Natural killer cell treated with Interleukin-12 subunit alpha and Interleukin-12 subunit beta and Interleukin-15 and Interleukin-18, amount 100 ng/mL, for 72 hours (primary cell): ENCODE measurements around the gene ZNF592. TPM values are rescaled to one million over a fixed set of nuclear protein-coding genes. Genes with fewer than 3 reads are reported as not detected.
A peak's percentile ranks its signal among the peaks of the same experiment; 100 is the strongest.
"Not testable (repeated sequence)": the region's sequence is repeated elsewhere in the genome, so short reads cannot be mapped to it uniquely, and the experiment has no call there.

ENCODE experiments used
- ATAC-seq, 2 donors: fragments of 150-1000 bp; cut with Tn5 transposase in 1 of 2; sonication (Bioruptor Pico), chemical (Tn5 transposase) in 1 of 2; 2 replicates each; pipeline ENCODE4 v1.10.0; 2021
- DNase-seq: peaks from one replicate; pipeline ENCODE4 v3.0.0; 2022; ENCODE audit warnings: low spot score
- H3K27ac Mint-ChIP-seq, 2 donors: 1 replicate in 1 of 2; 2 replicates in 1 of 2; pipeline ENCODE4 v1.8.0; 2022; ENCODE audit warnings: mixed read lengths in 2 of 2, mild to moderate bottlenecking in 1 of 2, moderate library complexity in 1 of 2
- H3K27me3 Mint-ChIP-seq, 2 donors: 1 replicate in 1 of 2; 2 replicates in 1 of 2; pipeline ENCODE4 v1.8.0; 2022; ENCODE audit warnings: mixed read lengths in 2 of 2
- H3K36me3 Mint-ChIP-seq: one replicate; pipeline ENCODE4 v1.8.0; 2022; ENCODE audit warnings: mixed read lengths
- H3K4me1 Mint-ChIP-seq, 2 donors: 1 replicate in 1 of 2; 2 replicates in 1 of 2; pipeline ENCODE4 v1.8.0; 2022; ENCODE audit warnings: low read depth in 2 of 2, mixed read lengths in 2 of 2, mild to moderate bottlenecking in 1 of 2
- H3K4me3 Mint-ChIP-seq: one replicate; pipeline ENCODE4 v1.8.0; 2022; ENCODE audit warnings: mixed read lengths
- H3K9me3 Mint-ChIP-seq: 2 replicates; pipeline ENCODE4 v1.8.0; 2022; ENCODE audit warnings: mixed read lengths
- total RNA-seq, 2 donors: library from RNA; stranded (reverse); gene quantifications; one replicate each; pipeline ENCODE4 v1.2.3, GENCODE V29; 2022

Gene ZNF592
- total RNA-seq, 2 donors from 2014 or later = 23.7 to 41.3 TPM

DNA sequence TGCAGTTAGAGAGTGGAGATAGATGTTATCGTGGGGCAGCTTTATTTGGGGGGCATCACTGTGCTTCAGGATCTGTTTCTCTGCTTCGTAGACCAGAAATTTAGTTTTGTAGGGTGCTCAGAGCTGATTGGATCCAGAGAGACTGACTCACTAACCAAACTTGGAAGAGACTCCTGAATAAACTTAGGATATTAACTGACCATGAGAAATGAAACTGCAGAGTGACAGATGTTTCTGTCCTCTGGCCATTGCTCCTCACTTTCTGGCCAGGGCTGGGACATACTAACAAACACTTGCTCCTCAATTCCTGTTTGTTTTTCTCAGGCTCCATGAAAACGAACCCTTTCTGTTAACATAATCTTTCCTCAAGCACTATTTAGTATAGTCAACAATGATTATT is 4.3 kb downstream of the ZNF592 start:
- Mint-ChIP-seq H3K27ac (peak overlapping the region; percentile 0 to 18), H3K9me3 (no peaks in the 10 kb centered on the region), H3K27me3 (no peaks in the 10 kb centered on the region), H3K36me3 (peaks cover 6% of the 10 kb centered on the region), H3K4me1 (peaks cover 47 to 52% of the 10 kb centered on the region in 2 donors), H3K4me3 (no peak overlapping the region)
- DNase-seq = no peak
- ATAC-seq = no peak

DNA sequence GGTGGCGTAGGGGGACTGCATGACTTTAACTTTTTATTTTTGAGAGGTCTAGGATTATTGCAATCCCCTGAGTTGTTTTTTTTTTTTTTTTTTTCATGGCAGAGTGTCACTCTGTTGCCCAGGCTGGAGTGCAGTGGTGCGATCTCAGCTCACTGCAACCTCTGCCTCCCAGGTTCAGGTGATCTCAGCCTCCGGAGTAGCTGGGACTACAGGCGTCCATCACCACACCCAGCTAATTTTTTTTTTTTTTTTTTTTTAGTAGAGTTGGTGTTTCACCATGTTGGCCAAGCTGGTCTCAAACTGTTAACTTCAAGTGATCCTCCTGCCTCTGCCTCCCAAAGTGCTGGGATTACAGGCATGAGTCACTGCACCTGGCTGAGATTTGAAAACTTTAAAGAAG is 6.5 kb downstream of the ZNF592 start:
- H3K4me3 Mint-ChIP-seq, H3K27ac Mint-ChIP-seq, ATAC-seq, H3K9me3 Mint-ChIP-seq, H3K27me3 Mint-ChIP-seq, DNase-seq, H3K36me3 Mint-ChIP-seq: not testable (repeated sequence)
- peaks cover 41 to 42% of the 10 kb centered on the region in 2 donors for H3K4me1 Mint-ChIP-seq

GRCh38 chr15:84755736-84756527 is 7.5 kb downstream of the ZNF592 start:
- Mint-ChIP-seq H3K27me3 (no peaks in the 10 kb centered on the region), H3K27ac (peak overlapping the region in 1 of 2 donors; percentile 41), H3K9me3 (no peaks in the 10 kb centered on the region), H3K4me1 (peaks cover 31 to 33% of the 10 kb centered on the region in 2 donors), H3K4me3 (no peak overlapping the region), H3K36me3 (peaks cover 6% of the 10 kb centered on the region)
- no peak for ATAC-seq
- DNase-seq = no peak

DNA sequence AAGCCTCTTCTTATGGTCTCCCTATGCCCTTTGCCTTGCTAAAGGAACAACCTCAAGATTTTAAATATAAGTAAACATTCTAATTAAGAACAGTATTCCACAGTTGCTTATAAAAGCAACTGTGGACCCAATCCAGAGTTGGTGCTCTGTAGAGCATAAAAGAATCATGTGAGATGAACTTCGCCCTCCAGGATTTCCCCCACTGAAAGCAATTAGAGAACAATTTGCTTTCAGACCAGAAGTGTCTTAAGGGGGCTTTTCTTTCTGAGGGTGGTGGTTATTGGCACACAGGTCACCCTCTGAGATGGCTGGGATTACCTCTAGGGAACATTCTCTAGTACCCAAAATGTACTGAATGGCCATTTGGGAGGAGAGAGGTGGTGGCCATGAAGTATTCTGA is 10.6 kb downstream of the ZNF592 start:
- no peaks in the 10 kb centered on the region for H3K36me3 Mint-ChIP-seq
- peaks cover 16 to 23% of the 10 kb centered on the region in 2 donors for H3K4me1 Mint-ChIP-seq
- no peak overlapping the region for H3K27ac Mint-ChIP-seq
- no peaks in the 10 kb centered on the region for H3K27me3 Mint-ChIP-seq
- no peaks in the 10 kb centered on the region for H3K9me3 Mint-ChIP-seq
- ATAC-seq (no peak), DNase-seq (no peak)
- no peak overlapping the region for H3K4me3 Mint-ChIP-seq

- H3K36me3 Mint-ChIP-seq = no peaks in the 10 kb centered on the region
Observed at GRCh38 chr15:84760219-84760618, 11.8 kb downstream of the ZNF592 start.

GRCh38 chr15:84761607-84762131 is 13.3 kb downstream of the ZNF592 start:
- peak in 1 of 2 donors; percentile 67 for ATAC-seq

More at GRCh38 chr15:84760219-84760618, 11.8 kb downstream of the ZNF592 start:
- DNase-seq (no peak), ATAC-seq (peak in 1 of 2 donors; percentile 14)
- Mint-ChIP-seq H3K4me3 (no peak overlapping the region), H3K9me3 (no peaks in the 10 kb centered on the region), H3K27ac (no peak overlapping the region), H3K4me1 (peaks cover 14 to 26% of the 10 kb centered on the region in 2 donors), H3K27me3 (no peaks in the 10 kb centered on the region)

GRCh38 chr15:84762840-84763572 is 14.6 kb downstream of the ZNF592 start:
- DNase-seq = no peak
- H3K27me3 Mint-ChIP-seq = no peaks in the 10 kb centered on the region
- H3K4me3 Mint-ChIP-seq = no peak overlapping the region
- H3K27ac Mint-ChIP-seq = no peak overlapping the region
- ATAC-seq = no peak
- H3K36me3 Mint-ChIP-seq = peaks cover 5% of the 10 kb centered on the region
- H3K9me3 Mint-ChIP-seq = no peaks in the 10 kb centered on the region
- peaks cover 13 to 22% of the 10 kb centered on the region in 2 donors for H3K4me1 Mint-ChIP-seq

More at GRCh38 chr15:84761607-84762131, 13.3 kb downstream of the ZNF592 start:
- DNase-seq = no peak
- no peaks in the 10 kb centered on the region for H3K27me3 Mint-ChIP-seq
- no peak overlapping the region for H3K27ac Mint-ChIP-seq
- peaks cover 5% of the 10 kb centered on the region for H3K36me3 Mint-ChIP-seq
- no peak overlapping the region for H3K4me3 Mint-ChIP-seq
- H3K4me1 Mint-ChIP-seq = peaks cover 13 to 22% of the 10 kb centered on the region in 2 donors
- H3K9me3 Mint-ChIP-seq = no peaks in the 10 kb centered on the region

- no peaks in the 10 kb centered on the region for H3K9me3 Mint-ChIP-seq
- no peak overlapping the region for H3K27ac Mint-ChIP-seq
- no peak overlapping the region for H3K4me3 Mint-ChIP-seq
- DNase-seq (no peak), ATAC-seq (no peak)
- H3K27me3 Mint-ChIP-seq = no peaks in the 10 kb centered on the region
- peaks cover 21 to 23% of the 10 kb centered on the region in 2 donors for H3K4me1 Mint-ChIP-seq
- H3K36me3 Mint-ChIP-seq = peaks cover 15% of the 10 kb centered on the region
Observed at GRCh38 chr15:84764585-84764984, 16.2 kb downstream of the ZNF592 start.

DNA sequence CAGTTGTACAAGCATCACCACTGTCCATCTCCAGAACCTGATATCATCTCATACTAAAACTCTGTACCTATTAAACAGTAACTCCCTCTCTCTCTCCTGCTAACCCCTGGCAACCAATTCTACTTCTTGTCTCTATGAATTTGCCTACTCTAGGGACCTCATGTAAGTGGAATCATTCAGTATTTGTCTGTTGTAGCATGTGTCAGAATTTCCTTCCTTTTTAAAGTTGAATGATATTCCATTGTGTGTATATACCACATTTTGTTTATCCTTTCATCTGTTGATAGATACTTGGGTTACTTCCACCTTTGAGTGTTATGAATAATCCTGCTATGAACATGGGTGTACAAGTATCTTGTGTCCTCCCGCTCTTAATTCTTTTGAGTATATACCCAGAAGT is 16.6 kb downstream of the ZNF592 start:
- Mint-ChIP-seq H3K36me3 (peaks cover 15% of the 10 kb centered on the region), H3K9me3 (no peaks in the 10 kb centered on the region), H3K4me3 (no peak overlapping the region), H3K27ac (no peak overlapping the region), H3K27me3 (no peaks in the 10 kb centered on the region), H3K4me1 (peaks cover 24 to 25% of the 10 kb centered on the region in 2 donors)
- ATAC-seq (no peak), DNase-seq (no peak)

DNA sequence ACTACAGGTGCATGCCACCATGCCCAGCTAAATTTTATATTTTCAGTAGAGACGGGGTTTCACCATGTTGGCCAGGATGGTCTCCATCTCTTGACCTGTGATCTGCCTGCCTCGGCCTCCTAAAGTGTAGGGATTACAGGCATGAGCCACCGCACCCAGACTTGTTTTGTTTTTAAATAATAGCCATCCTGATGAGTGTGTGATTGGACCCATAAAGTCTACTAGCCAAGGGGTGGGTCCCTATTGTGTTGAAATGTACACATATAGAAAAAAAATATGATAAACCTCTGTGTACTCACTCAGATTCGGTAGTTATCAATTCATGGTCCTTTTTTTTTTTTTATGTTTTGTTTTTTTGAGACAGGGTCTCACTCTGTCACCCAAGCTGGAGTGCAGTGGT is 17.3 kb downstream of the ZNF592 start:
- H3K27ac Mint-ChIP-seq = no peak overlapping the region
- no peaks in the 10 kb centered on the region for H3K27me3 Mint-ChIP-seq
- peaks cover 28 to 30% of the 10 kb centered on the region in 2 donors for H3K4me1 Mint-ChIP-seq
- peaks cover 15% of the 10 kb centered on the region for H3K36me3 Mint-ChIP-seq
- no peak overlapping the region for H3K4me3 Mint-ChIP-seq
- ATAC-seq (no peak), DNase-seq (no peak)
- H3K9me3 Mint-ChIP-seq = no peaks in the 10 kb centered on the region

DNA sequence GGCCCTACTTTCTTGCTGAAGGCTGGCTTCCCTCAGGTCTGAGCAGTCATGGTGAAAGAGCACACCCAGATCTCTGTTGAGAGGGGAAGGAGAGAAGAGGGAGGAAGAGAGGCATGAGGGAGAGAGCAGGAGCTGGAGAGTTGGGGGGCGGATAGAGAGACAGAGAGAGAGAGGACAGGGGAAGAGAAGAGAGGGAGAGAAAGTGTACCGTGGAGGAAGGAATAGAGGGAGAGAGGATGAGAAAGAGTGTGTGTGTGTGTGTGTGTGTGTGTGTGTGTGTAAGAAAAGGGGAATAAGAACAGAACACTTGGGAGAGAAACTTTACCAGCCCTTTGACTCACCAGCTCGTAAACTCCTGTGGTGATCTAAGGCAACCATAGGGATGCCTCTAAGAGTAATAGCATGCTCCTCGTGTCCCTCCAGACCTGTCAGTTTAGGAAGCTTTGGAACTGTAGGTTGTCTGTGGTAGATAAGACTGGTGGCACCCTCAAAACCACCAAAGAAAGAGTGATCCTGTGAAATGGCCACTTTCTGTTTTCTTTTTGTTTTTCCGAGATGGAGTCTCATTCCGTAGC is 18.2 kb downstream of the ZNF592 start:
- Mint-ChIP-seq H3K36me3 (peaks cover 15% of the 10 kb centered on the region), H3K27ac (no peak overlapping the region), H3K4me3 (no peak overlapping the region), H3K27me3 (no peaks in the 10 kb centered on the region), H3K9me3 (no peaks in the 10 kb centered on the region), H3K4me1 (peaks cover 35 to 37% of the 10 kb centered on the region in 2 donors)
- no peak for ATAC-seq
- DNase-seq = no peak

DNA sequence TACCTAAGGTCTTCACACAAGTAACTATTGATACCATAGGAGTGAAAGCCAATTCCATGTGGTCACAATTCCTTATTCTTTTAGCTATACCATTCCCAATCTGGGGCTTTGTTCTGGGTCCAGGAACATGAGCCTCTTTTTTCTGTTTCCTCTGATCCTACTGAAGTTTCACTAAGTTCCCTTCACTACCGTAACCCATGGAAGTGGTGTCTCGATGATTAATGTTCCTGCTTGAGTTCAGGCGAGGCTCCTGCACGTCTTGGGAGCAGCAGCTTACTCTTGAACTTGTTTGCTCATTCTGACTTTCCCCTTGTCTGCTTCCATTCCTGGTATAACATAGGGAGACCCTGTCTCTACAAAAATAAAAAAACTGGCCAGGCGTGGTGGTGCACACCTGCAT is 23.6 kb downstream of the ZNF592 start:
- no peak for DNase-seq
- Mint-ChIP-seq H3K27ac (no peak overlapping the region), H3K4me1 (peaks cover 25 to 30% of the 10 kb centered on the region in 2 donors), H3K36me3 (peaks cover 10% of the 10 kb centered on the region), H3K4me3 (no peak overlapping the region), H3K27me3 (no peaks in the 10 kb centered on the region), H3K9me3 (no peaks in the 10 kb centered on the region)
- no peak for ATAC-seq

DNA sequence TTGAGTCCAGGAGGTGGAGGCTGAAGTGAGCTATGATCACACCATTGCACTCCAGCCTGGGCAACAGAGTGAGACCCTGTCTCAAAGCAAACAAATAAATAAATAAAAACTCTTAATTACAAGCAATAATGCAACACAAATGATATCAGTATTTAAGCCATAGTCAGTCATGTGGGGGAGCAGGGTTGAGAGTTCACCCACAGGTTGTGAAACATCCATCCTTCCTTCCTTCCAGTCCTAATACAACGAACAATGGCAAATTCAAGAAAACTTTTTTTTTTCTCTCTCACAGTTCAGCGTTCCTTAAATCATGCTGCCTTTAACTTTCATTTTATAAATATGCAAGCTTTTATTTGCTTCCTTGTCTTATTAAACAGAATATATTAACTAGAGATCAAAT is 24.1 kb downstream of the ZNF592 start:
- no peak for ATAC-seq
- Mint-ChIP-seq H3K27ac (no peak overlapping the region), H3K9me3 (no peaks in the 10 kb centered on the region)

DNA sequence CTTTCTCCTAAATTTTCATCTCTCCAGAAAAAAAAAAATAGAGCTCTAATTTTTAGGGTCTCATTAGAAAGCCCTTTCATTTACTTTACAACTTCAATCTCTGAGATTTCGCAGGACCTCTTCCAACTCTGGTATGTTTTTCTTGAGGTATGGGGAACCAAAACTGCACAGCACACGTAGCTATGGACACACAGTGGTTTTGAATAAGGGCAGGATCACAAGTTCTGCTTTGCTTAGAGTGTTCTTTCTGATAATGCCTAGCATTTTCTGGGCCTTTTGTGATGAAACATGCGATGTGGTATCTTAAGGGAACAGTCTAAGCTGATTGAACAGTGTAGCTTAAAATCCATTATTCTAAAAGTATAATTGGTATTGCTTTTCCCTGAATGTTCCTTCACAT is 25.3 kb downstream of the ZNF592 start:
- DNase-seq = no peak
- Mint-ChIP-seq H3K27ac (no peak overlapping the region), H3K36me3 (peaks cover 7% of the 10 kb centered on the region), H3K27me3 (no peaks in the 10 kb centered on the region), H3K4me1 (peaks cover 32 to 33% of the 10 kb centered on the region in 2 donors), H3K4me3 (no peak overlapping the region), H3K9me3 (no peaks in the 10 kb centered on the region)
- ATAC-seq = no peak

More for the DNA sequence above, 24.1 kb downstream of the ZNF592 start:
- no peak overlapping the region for H3K4me3 Mint-ChIP-seq
- H3K4me1 Mint-ChIP-seq = peaks cover 25 to 30% of the 10 kb centered on the region in 2 donors
- no peak for DNase-seq
- no peaks in the 10 kb centered on the region for H3K27me3 Mint-ChIP-seq
- peaks cover 10% of the 10 kb centered on the region for H3K36me3 Mint-ChIP-seq
